Neural progenitor cell (in vitro differentiated cells): ENCODE measurements around the gene RAB23. TPM values are rescaled to one million over a fixed set of nuclear protein-coding genes. Genes with fewer than 3 reads are reported as not detected.
A peak's percentile ranks its signal among the peaks of the same experiment; 100 is the strongest.

ENCODE experiments used
- DNase-seq: peaks from one replicate; pipeline ENCODE4 v3.0.0-alpha.2; 2016; ENCODE audit warnings: low spot score
- H2AFZ ChIP-seq: fragments of 200-600 bp; sonication (generic); replicated peaks from 2 replicates; pipeline ENCODE4 v1.6.1; 2016; ENCODE audit warnings: antibody characterized with exemption
- H3F3A ChIP-seq: fragments of 200-600 bp; sonication (generic); 2 replicates; pipeline ENCODE4 v1.6.1; 2016; ENCODE audit warnings: antibody characterized with exemption, low read depth
- H3K27ac ChIP-seq: fragments of 200-600 bp; sonication (generic); 2 replicates; pipeline ENCODE4 v1.5.1; 2016; ENCODE audit warnings: mild to moderate bottlenecking
- H3K27me3 ChIP-seq: fragments of 200-600 bp; sonication (generic); 2 replicates; pipeline ENCODE4 v1.6.1; 2016; ENCODE audit warnings: mild to moderate bottlenecking, moderate library complexity
- H3K36me3 ChIP-seq: fragments of 200-600 bp; sonication (generic); 2 replicates; pipeline ENCODE4 v1.5.1; 2016
- H3K4me1 ChIP-seq: fragments of 200-600 bp; sonication (generic); 2 replicates; pipeline ENCODE4 v1.6.1; 2016; ENCODE audit warnings: mixed run types
- H3K4me2 ChIP-seq: fragments of 200-600 bp; sonication (generic); 2 replicates; pipeline ENCODE4 v1.6.1; 2016
- H3K4me3 ChIP-seq: fragments of 200-600 bp; sonication (generic); 2 replicates; pipeline ENCODE4 v1.5.1; 2016
- H3K79me2 ChIP-seq: fragments of 200-600 bp; sonication (generic); 2 replicates; pipeline ENCODE4 v1.6.1; 2016; ENCODE audit warnings: low read depth
- H3K9ac ChIP-seq: fragments of 200-600 bp; sonication (generic); 2 replicates; pipeline ENCODE4 v1.6.1; 2016
- H3K9me3 ChIP-seq: fragments of 200-600 bp; sonication (generic); 2 replicates; pipeline ENCODE4 v1.5.1; 2016; ENCODE audit warnings: low read depth
- H4K20me1 ChIP-seq: fragments of 200-600 bp; sonication (generic); 2 replicates; pipeline ENCODE4 v1.6.1; 2016; ENCODE audit warnings: low read depth
- H3K27ac Mint-ChIP-seq: 3 replicates; pipeline ENCODE4 v1.8.0; 2021; ENCODE audit warnings: mixed read lengths
- H3K27me3 Mint-ChIP-seq: 2 replicates; pipeline ENCODE4 v1.8.0; 2022; ENCODE audit warnings: low read depth, mild to moderate bottlenecking, inconsistent platforms, moderate library complexity, mixed read lengths; ENCODE audit not compliant: insufficient read depth
- H3K36me3 Mint-ChIP-seq: 3 replicates; pipeline ENCODE4 v1.8.0; 2021; ENCODE audit warnings: mixed read lengths
- H3K4me1 Mint-ChIP-seq: 3 replicates; pipeline ENCODE4 v1.8.0; 2021; ENCODE audit warnings: mixed read lengths
- H3K4me3 Mint-ChIP-seq: 3 replicates; pipeline ENCODE4 v1.8.0; 2021; ENCODE audit warnings: mild to moderate bottlenecking, moderate library complexity, mixed read lengths
- H3K9me3 Mint-ChIP-seq: 3 replicates; pipeline ENCODE4 v1.8.0; 2020; ENCODE audit warnings: mixed read lengths
- CTCF ChIP-seq: fragments of 200-600 bp; sonication (generic); IDR thresholded peaks from 2 replicates; pipeline ENCODE4 v1.5.1; 2017; ENCODE audit warnings: antibody characterized with exemption, mild to moderate bottlenecking
- EZH2 ChIP-seq: fragments of 200-600 bp; sonication (generic); IDR thresholded peaks from 2 replicates; pipeline ENCODE4 v1.6.1; 2017; ENCODE audit warnings: antibody characterized with exemption, mild to moderate bottlenecking, moderate library complexity
- EZH2phosphoT487 ChIP-seq: fragments of 200-600 bp; sonication (generic); IDR thresholded peaks from 2 replicates; pipeline ENCODE4 v1.6.1; 2017; ENCODE audit warnings: antibody characterized with exemption
- total RNA-seq: library from RNA; depleted of rRNA; stranded (reverse); fragments of >200 nt; gene quantifications from 2 replicates; pipeline ENCODE4 v1.2.3, GENCODE V29; 2015; ENCODE audit warnings: low replicate concordance

RAB23 gene
- total RNA-seq, 1 donor from 2014 or later: 43.7 TPM

GRCh38 chr6:57180596-57180995 lies 41.5 kb downstream of the RAB23 start:
- no peak overlapping the region for H3K4me3 ChIP-seq
- no peaks in the 10 kb centered on the region for H3K27me3 Mint-ChIP-seq
- H3K27me3 ChIP-seq: no peaks in the 10 kb centered on the region
- H3K4me2 ChIP-seq: no peak overlapping the region
- TF ChIP-seq EZH2 (no peak), EZH2phosphoT487 (no peak), CTCF (no peak)
- H3K4me1 Mint-ChIP-seq: no peaks in the 10 kb centered on the region
- H3K9ac ChIP-seq: no peak overlapping the region
- H3F3A ChIP-seq: no peaks in the 10 kb centered on the region
- no peak overlapping the region for H3K27ac Mint-ChIP-seq
- no peaks in the 10 kb centered on the region for H3K9me3 Mint-ChIP-seq
- no peaks in the 10 kb centered on the region for H4K20me1 ChIP-seq
- peaks cover 7% of the 10 kb centered on the region for H3K36me3 Mint-ChIP-seq
- no peak overlapping the region for H3K27ac ChIP-seq
- no peaks in the 10 kb centered on the region for H3K4me1 ChIP-seq
- H3K4me3 Mint-ChIP-seq: no peak overlapping the region
- no peaks in the 10 kb centered on the region for H3K36me3 ChIP-seq
- no peak for DNase-seq
- H3K9me3 ChIP-seq: no peaks in the 10 kb centered on the region
- no peak overlapping the region for H2AFZ ChIP-seq
- H3K79me2 ChIP-seq: peaks cover 5% of the 10 kb centered on the region

- H3K4me3 ChIP-seq: no peak overlapping the region
- H3K36me3 Mint-ChIP-seq: peaks cover 7% of the 10 kb centered on the region
- H3F3A ChIP-seq: peaks cover 8% of the 10 kb centered on the region
- H3K36me3 ChIP-seq: no peaks in the 10 kb centered on the region
- H3K27ac ChIP-seq: no peak overlapping the region
- peaks cover 7% of the 10 kb centered on the region for H3K27me3 Mint-ChIP-seq
- peaks cover 16% of the 10 kb centered on the region for H3K4me1 Mint-ChIP-seq
- H3K4me2 ChIP-seq: no peak overlapping the region
- no peaks in the 10 kb centered on the region for H3K9me3 ChIP-seq
- no peak overlapping the region for H2AFZ ChIP-seq
- H3K9me3 Mint-ChIP-seq: no peaks in the 10 kb centered on the region
- peaks cover 19% of the 10 kb centered on the region for H3K4me1 ChIP-seq
- peaks cover 14% of the 10 kb centered on the region for H3K27me3 ChIP-seq
- H3K79me2 ChIP-seq: peaks cover 16% of the 10 kb centered on the region
- H3K9ac ChIP-seq: no peak overlapping the region
- no peak for DNase-seq
- TF ChIP-seq EZH2 (no peak), CTCF (no peak), EZH2phosphoT487 (no peak)
- no peak overlapping the region for H3K4me3 Mint-ChIP-seq
- H4K20me1 ChIP-seq: peaks cover 12% of the 10 kb centered on the region
- H3K27ac Mint-ChIP-seq: no peak overlapping the region
These were observed 44.4 kb downstream of the RAB23 start for GRCh38 chr6:57177545-57178265.

GRCh38 chr6:57174511-57174907 lies 47.6 kb downstream of the RAB23 start:
- H3K9me3 ChIP-seq: no peaks in the 10 kb centered on the region
- H3K9me3 Mint-ChIP-seq: no peaks in the 10 kb centered on the region
- no peaks in the 10 kb centered on the region for H3K36me3 ChIP-seq
- no peak overlapping the region for H2AFZ ChIP-seq
- H4K20me1 ChIP-seq: peaks cover 12% of the 10 kb centered on the region
- H3K4me2 ChIP-seq: peak overlapping the region; percentile 94
- peaks cover 37% of the 10 kb centered on the region for H3F3A ChIP-seq
- no peak overlapping the region for H3K27ac Mint-ChIP-seq
- no peaks in the 10 kb centered on the region for H3K36me3 Mint-ChIP-seq
- no peak overlapping the region for H3K9ac ChIP-seq
- H3K4me3 ChIP-seq: no peak overlapping the region
- H3K27me3 Mint-ChIP-seq: peaks cover 13% of the 10 kb centered on the region
- peaks cover 16% of the 10 kb centered on the region for H3K27me3 ChIP-seq
- TF ChIP-seq EZH2phosphoT487: no peak
- no peak for TF ChIP-seq CTCF
- TF ChIP-seq EZH2: no peak
- no peak overlapping the region for H3K27ac ChIP-seq
- H3K4me1 Mint-ChIP-seq: peaks cover 16% of the 10 kb centered on the region
- no peak for DNase-seq
- peaks cover 20% of the 10 kb centered on the region for H3K4me1 ChIP-seq
- peaks cover 16% of the 10 kb centered on the region for H3K79me2 ChIP-seq
- H3K4me3 Mint-ChIP-seq: no peak overlapping the region
